Measurements from ENCODE around the gene SHMT2. TPM values are rescaled to one million over a fixed set of nuclear protein-coding genes. Genes with fewer than 3 reads are reported as not detected.

Gene SHMT2
- total RNA-seq = 10 to 100 TPM; 20.5 to 42.4 (median 34.4) TPM

DNA sequence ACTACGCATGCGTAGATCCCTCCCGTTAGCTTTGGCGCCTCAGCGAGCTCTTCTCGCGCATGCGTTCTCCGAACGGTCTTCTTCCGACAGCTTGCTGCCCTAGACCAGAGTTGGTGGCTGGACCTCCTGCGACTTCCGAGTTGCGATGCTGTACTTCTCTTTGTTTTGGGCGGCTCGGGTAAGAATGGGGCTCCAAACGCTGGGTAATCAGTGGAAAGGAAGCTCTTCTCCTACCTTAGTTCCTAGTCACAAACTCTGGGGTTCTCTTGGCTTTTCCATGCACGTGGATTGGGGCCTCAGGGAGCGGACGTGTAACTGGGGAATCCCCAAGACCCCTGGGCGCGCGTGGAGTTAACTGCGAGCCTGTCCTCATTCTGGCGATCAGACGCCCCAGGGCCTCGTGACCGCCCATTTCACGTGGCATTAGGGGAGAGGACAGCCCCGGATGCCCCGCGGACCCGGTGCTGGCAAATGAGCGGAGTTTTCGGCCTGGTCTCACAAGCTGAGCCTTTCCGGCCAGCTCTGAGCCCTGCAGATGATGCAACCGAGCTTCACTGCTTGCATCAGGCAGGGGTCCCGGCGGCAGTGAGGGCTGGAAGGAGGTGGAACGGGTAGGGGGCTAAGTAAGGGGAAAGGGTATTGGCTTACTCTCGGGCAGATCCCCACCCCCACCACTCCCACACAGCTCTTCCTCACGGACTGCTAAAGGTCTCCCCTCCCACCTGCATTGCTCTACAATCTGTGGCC lies at the start of gene SHMT2:
SHMT2 (plus strand) TSS at position 78 of the 747 bp plus-strand sequence; CDS start at position 146, 68 bp downstream.
- peak; percentile 84 for ATAC-seq
- Histone ChIP-seq H3K4me3 (peak within 1 kb of the TSS; percentile 61 to 70), H3K4me1 (peaks cover 0 to 53% (median 14%) of the 10 kb centered on the region in 3 donors), H3K27me3 (peaks cover 43% of the 10 kb centered on the region), H3K27ac (peak within 1 kb of the TSS in 3 of 4 donors; percentile 53 to 77 (median 74)), H3K9me3 (no peaks in the 10 kb centered on the region), H3K36me3 (peaks cover 0 to 39% of the 10 kb centered on the region in 2 donors)
- 1% methylated on average over 19 of the region's 42 CpGs; no CpG with 5 or more reads in 1 of the 2 donors for WGBS, 2 donors (ENCODE audit: low coverage in 1 of 2)
- TF ChIP-seq CTCF (IDR thresholded peaks at IDR 0.05) = peak in 1 of 4 experiments; percentile 42
- peak in 1 of 2 donors; percentile 24 for TF ChIP-seq POLR2A (IDR thresholded peaks at IDR 0.05)
- peak; percentile 14 for TF ChIP-seq POLR2AphosphoS5 (IDR thresholded peaks at IDR 0.05)
- TF ChIP-seq EP300 (IDR thresholded peaks at IDR 0.05) = no peak

DNA sequence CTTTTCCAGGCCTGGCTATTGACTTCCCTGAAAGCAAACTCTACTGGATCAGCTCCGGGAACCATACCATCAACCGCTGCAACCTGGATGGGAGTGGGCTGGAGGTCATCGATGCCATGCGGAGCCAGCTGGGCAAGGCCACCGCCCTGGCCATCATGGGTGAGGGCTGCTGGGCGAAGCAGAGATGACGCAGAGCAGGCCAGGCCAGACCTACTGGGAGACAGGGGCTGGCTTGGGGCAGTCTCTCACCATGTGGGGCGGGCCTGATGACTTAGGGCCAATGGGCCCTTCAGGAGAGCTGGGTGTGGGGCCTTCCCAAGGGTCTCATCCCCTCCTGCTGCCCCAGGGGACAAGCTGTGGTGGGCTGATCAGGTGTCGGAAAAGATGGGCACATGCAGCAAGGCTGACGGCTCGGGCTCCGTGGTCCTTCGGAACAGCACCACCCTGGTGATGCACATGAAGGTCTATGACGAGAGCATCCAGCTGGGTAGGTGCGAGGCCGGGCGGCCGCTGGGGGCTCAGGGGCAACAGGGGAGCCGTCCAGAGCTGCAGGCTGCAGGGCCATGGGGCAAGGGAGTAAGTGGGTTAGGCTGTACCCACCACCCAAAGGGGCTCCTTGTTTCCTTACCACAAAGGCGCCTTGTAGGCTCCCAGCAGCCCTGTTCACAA lies 49.1 kb upstream of the SHMT2 start:
- no peak for ATAC-seq
- no peaks in the 10 kb centered on the region for H3K9me3 ChIP-seq
- peaks cover 0 to 6% (median 0%) of the 10 kb centered on the region in 3 donors for H3K4me1 ChIP-seq
- no peaks in the 10 kb centered on the region for H3K27me3 ChIP-seq
- H3K27ac ChIP-seq = no peak overlapping the region
- TF ChIP-seq POLR2AphosphoS5 (IDR thresholded peaks at IDR 0.05) (no peak), CTCF (IDR thresholded peaks at IDR 0.05) (no peak), POLR2A (IDR thresholded peaks at IDR 0.05) (no peak), EP300 (IDR thresholded peaks at IDR 0.05) (no peak)
- 89% methylated on average over 7 of the region's 20 CpGs; no CpG with 5 or more reads in 1 of the 2 donors for WGBS, 2 donors (ENCODE audit: low coverage in 1 of 2)
- no peak overlapping the region for H3K4me3 ChIP-seq
- peaks cover 0 to 90% of the 10 kb centered on the region in 2 donors for H3K36me3 ChIP-seq

- H3K9me3 ChIP-seq = no peaks in the 10 kb centered on the region
- WGBS, 2 donors (ENCODE audit: low coverage in 1 of 2) = 47% methylated on average over 3 of the region's 9 CpGs; no CpG with 5 or more reads in 1 of the 2 donors
- TF ChIP-seq POLR2A (IDR thresholded peaks at IDR 0.05) (no peak), CTCF (IDR thresholded peaks at IDR 0.05) (no peak), POLR2AphosphoS5 (IDR thresholded peaks at IDR 0.05) (no peak), EP300 (IDR thresholded peaks at IDR 0.05) (no peak)
- H3K4me3 ChIP-seq = no peak overlapping the region
- ATAC-seq = no peak
- no peaks in the 10 kb centered on the region for H3K4me1 ChIP-seq
- H3K36me3 ChIP-seq = peaks cover 0 to 90% of the 10 kb centered on the region in 2 donors
- no peaks in the 10 kb centered on the region for H3K27me3 ChIP-seq
- no peak overlapping the region for H3K27ac ChIP-seq
Measured at GRCh38 chr12:57181072-57181471, 48.4 kb upstream of the SHMT2 start.

DNA sequence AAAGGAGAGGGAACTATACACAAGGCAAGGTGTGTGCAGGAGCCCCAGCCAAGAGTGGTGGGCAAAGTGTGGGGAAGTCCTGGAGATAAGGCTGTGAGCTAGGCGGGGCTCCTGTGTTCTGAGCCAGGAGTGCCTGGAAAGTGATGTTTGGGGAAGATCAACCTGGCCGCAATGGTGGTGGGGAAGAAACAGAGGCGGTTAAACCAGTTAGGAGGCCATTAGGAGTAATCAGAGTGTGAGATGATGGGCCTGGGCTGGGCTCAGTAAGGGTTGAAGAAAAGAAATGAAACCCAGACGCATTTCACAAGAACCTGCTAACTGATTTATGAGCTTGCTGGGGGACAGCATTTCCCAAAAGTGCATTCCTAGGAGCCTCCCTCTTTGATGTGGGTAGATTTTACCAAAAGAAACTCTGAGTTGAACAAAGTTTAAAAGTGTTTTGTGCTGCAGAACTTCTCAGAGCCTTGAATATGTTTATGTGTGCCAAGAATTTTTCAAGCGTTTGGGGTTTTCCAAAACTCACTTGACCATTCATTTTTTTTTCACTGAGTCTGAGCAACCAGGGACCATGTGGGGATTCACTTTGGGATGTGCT lies 47.9 kb upstream of the SHMT2 start:
- no peaks in the 10 kb centered on the region for H3K4me1 ChIP-seq
- no peaks in the 10 kb centered on the region for H3K9me3 ChIP-seq
- WGBS, 2 donors (ENCODE audit: low coverage in 1 of 2) = 43 to 64% methylated on average over 2 to 5 of the region's 5 CpGs
- no peak for ATAC-seq
- H3K27ac ChIP-seq = no peak overlapping the region
- no peak overlapping the region for H3K4me3 ChIP-seq
- H3K36me3 ChIP-seq = peaks cover 0 to 90% of the 10 kb centered on the region in 2 donors
- TF ChIP-seq POLR2AphosphoS5 (IDR thresholded peaks at IDR 0.05) (no peak), EP300 (IDR thresholded peaks at IDR 0.05) (no peak), CTCF (IDR thresholded peaks at IDR 0.05) (no peak), POLR2A (IDR thresholded peaks at IDR 0.05) (no peak)
- no peaks in the 10 kb centered on the region for H3K27me3 ChIP-seq
